ENCODE measurements around the gene RTEL1.
"Not testable (repeated sequence)": the region's sequence is repeated elsewhere in the genome, so short reads cannot be mapped to it uniquely, and the experiment has no call there.

Gene RTEL1

DNA sequence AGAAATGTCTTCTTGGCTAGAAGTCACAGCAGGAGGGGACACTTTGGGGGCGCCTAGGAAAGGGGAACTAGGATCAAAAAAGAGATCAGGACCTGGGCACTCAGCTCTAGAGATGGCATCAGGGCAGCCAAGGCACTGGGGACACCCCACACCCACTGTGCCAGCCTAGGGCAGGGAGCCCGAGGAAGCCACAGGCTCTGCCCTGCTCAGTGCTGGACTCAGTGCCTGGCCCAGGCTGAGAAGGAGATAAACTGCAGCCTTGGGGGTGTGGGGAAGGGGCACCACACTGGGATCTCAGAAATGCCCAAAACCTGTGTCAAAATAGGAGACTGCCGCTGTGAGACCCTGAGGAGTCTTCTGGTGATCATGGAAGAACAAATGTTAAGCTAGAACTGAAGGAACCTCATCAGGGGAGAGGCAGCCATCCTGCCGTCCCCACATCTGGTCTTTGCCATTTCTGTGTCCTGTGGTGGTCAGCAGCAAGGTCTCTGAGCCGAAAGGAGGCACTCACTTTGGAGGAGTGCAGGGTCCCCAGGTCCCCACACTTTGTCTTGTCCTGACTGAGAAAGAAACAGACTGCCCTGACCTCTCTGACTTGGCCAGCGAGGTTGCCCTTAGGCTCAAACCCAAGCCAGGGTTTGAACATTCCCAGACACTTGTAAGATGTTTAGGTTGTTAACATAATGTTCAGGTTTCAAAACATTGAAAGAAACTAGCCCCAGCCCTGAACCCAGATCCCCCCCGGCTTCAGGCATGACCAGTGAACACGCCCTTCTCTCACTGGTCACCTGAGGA, 47.3 kb downstream of the RTEL1 start:
- Histone ChIP-seq H3K9ac (ENCODE audit: low read depth, low read length) (no peak overlapping the region), H3K36me3 (ENCODE audit: insufficient read depth, low read length) (peaks cover 11% of the 10 kb centered on the region), H3K4me1 (ENCODE audit: insufficient read depth, low read length) (0 out of 2 replicates have a peak, but pooled peaks cover 5% of the 10 kb centered on the region), H3K9me3 (ENCODE audit: control insufficient read depth, insufficient read depth, low read length) (no peaks in the 10 kb centered on the region)

DNA sequence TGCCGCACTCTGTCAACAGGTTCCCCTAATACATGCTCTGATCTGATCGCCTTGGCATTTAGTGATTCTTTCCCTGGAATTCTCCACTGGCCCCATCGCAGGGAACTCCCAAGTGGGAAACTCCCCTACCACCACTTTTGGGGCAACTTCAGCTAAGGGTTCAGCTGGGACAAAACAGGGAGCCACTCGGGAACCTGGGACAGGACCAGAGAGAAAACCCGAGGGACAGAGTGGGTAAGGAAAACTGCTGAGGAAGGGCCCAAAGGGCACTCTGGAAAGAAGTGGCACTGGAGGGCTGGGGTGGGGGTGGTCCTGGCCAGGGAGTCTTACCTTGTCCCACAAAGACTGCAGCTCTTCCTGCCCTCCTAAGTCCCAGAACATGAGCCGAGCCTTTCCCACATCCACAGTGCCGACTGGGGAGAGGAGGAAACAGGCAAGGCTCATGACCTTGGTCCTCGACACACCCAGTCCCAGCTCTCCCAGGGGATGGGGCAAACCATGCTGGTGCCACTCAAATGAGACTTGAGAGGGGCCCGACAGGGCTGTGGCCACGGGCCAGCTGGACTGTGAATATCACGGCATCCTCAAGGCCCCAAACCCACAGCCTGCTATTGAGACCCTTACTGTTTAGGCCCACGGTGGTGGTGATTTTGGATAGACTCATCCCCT, 48.0 kb downstream of the RTEL1 start:
- Histone ChIP-seq H3K36me3 (ENCODE audit: insufficient read depth, low read length) (peaks cover 14% of the 10 kb centered on the region), H3K9ac (ENCODE audit: low read depth, low read length) (peak overlapping the region; percentile 80; the same call in 1 of the 2 replicates), H3K9me3 (ENCODE audit: control insufficient read depth, insufficient read depth, low read length) (no peaks in the 10 kb centered on the region)

DNA sequence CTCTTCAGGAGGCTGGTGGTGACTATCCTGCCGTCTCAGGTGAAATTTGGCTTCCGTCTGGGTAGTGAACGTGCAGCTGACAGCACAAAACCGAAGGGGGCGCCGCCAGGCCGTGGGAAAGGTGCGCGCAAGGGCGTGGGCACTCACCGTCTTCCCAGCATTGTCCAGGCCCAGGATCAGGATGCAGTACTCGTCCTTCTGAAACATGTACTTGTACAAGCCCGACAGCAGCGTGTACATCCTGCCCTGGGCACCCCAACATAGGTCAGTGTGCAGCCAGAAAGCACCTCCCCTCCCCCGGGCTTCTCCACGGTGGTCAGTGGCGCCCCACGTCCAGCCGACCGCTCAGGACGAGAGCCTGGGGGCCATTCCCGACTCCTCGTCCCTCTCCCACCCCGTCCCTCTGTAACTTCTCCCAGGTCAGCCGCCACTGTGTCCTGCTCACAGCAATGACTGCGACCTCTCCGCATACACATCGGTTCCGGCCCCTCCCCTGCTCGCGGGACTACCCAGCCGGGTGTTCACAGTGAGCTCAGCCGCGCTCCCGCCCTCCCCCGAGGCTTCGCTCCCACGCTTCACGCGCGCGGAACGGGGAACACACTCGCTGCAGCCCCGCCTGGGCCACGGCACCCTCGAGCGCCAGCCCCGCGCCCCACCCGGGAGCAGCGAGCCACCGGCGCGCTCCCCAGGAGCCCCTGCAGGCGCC, 48.9 kb downstream of the RTEL1 start:
- H3K4me1 ChIP-seq (ENCODE audit: insufficient read depth, low read length): 0 out of 2 replicates have a peak, but pooled peaks cover 5% of the 10 kb centered on the region
- H3K9me3 ChIP-seq (ENCODE audit: control insufficient read depth, insufficient read depth, low read length): no peaks in the 10 kb centered on the region
- H3K36me3 ChIP-seq (ENCODE audit: insufficient read depth, low read length): peaks cover 18% of the 10 kb centered on the region
- H3K9ac ChIP-seq (ENCODE audit: low read depth, low read length): peak overlapping the region; percentile 80

More for the DNA sequence above, 48.0 kb downstream of the RTEL1 start:
- H3K4me1 ChIP-seq (ENCODE audit: insufficient read depth, low read length): 0 out of 2 replicates have a peak, but pooled peaks cover 5% of the 10 kb centered on the region

DNA sequence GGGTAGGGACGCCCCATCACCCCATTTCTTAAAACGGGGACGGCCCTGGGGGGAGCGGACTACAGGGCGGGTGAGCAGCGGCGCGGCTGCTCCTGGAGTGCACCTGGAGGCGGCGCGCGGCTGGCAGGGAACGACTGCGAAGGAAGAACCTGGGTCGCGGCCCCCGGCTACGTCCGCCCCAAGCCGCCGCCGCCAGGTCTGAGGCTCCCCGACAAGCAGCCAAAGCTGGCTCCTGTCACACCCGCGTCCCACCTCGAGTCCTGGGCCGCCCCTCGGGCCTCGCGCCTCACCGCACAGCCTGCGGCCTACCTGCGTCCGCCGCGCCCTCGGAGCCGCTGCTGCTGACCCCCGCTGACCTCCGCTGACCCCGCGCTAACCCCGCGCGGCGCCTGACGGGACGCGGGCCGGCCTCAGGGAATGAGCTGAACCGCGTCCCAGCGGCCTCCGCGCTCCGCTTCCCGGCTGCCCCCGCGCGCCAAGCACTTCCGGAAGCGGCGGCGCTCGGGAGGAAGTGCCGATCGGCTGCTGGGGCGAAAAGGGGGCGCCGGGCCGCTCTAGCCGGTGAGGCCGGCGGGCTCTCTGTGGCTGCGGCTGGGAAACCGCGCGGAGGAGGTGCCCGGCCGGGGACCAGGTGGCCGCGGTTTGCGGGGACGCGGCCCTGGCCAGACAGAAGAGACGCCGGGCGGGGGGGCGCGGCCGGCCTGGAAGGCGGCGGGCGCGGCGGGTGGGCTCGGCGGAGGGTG, 49.6 kb downstream of the RTEL1 start, which contains the start of the genes ARFRP1 and ZGPAT:
Gene ARFRP1 (minus strand): TSS at position 419 of the 743 bp plus-strand sequence. CDS start 885 bp downstream, outside the sequence.
Gene ZGPAT (plus strand): TSS at position 482 of the 743 bp plus-strand sequence. CDS start 542 bp downstream, outside the sequence.
- Histone ChIP-seq H3K36me3 (ENCODE audit: insufficient read depth, low read length) (peaks cover 25% of the 10 kb centered on the region), H3K4me1 (ENCODE audit: insufficient read depth, low read length) (0 out of 2 replicates have a peak, but pooled peaks cover 5% of the 10 kb centered on the region), H3K9ac (ENCODE audit: low read depth, low read length) (peak within 1 kb of the TSS; percentile 80), H3K9me3 (ENCODE audit: control insufficient read depth, insufficient read depth, low read length) (no peaks in the 10 kb centered on the region)

DNA sequence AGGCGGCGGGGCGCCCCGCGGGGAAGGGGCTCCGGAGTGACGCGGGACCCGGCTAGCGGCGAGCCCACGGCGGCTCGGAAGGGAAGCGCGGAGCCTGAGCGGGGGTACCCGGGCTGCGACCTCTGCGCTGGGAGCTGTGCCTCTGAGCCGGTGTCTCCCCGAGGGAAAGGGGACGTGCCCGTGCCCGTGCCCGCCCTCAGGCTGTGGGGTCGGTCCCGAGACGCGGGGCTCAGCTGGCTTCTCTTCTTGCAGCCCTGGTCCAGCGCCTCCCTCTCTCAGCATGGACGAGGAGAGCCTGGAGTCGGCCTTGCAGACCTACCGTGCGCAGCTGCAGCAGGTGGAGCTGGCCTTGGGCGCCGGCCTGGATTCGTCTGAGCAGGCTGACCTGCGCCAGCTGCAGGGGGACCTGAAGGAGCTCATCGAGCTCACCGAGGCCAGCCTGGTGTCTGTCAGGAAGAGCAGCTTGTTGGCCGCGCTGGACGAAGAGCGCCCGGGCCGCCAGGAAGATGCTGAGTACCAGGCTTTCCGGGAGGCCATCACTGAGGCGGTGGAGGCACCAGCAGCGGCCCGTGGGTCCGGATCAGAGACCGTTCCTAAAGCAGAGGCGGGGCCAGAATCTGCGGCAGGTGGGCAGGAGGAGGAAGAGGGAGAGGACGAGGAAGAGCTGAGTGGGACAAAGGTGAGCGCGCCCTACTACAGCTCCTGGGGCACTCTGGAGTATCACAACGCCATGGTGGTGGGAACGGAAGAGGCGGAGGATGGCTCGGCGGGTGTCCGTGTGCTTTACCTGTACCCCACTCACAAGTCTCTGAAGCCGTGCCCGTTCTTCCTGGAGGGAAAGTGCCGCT, 50.4 kb downstream of the RTEL1 start:
- Histone ChIP-seq H3K9me3 (ENCODE audit: control insufficient read depth, insufficient read depth, low read length) (no peaks in the 10 kb centered on the region), H3K9ac (ENCODE audit: low read depth, low read length) (peak overlapping the region; percentile 80), H3K4me1 (ENCODE audit: insufficient read depth, low read length) (0 out of 2 replicates have a peak, but pooled peaks cover 5% of the 10 kb centered on the region), H3K36me3 (ENCODE audit: insufficient read depth, low read length) (peaks cover 27% of the 10 kb centered on the region)

DNA sequence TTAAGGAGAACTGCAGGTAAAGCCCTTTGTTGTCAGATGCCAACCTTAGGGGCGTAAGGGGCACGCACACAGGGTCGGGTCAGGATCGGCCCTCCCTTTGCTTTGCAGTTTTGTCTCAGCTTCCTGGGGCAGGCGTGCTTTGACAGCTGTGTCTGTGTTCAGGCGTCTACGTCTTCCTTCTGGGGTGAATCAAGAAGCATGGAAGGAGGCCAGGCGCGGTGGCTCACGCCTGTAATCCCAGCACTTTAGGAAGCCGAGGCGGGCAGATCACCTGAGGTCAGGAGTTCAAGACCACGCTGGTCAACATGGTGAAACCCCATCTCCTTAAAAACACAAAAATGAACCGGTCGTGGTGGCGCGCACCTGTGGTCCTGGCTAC, 51.0 kb downstream of the RTEL1 start:
- peaks cover 27% of the 10 kb centered on the region for H3K36me3 ChIP-seq (ENCODE audit: insufficient read depth, low read length)
- 0 out of 2 replicates have a peak, but pooled peaks cover 5% of the 10 kb centered on the region for H3K4me1 ChIP-seq (ENCODE audit: insufficient read depth, low read length)
- H3K9ac ChIP-seq (ENCODE audit: low read depth, low read length): no peak overlapping the region
- H3K9me3 ChIP-seq (ENCODE audit: control insufficient read depth, insufficient read depth, low read length): no peaks in the 10 kb centered on the region

DNA sequence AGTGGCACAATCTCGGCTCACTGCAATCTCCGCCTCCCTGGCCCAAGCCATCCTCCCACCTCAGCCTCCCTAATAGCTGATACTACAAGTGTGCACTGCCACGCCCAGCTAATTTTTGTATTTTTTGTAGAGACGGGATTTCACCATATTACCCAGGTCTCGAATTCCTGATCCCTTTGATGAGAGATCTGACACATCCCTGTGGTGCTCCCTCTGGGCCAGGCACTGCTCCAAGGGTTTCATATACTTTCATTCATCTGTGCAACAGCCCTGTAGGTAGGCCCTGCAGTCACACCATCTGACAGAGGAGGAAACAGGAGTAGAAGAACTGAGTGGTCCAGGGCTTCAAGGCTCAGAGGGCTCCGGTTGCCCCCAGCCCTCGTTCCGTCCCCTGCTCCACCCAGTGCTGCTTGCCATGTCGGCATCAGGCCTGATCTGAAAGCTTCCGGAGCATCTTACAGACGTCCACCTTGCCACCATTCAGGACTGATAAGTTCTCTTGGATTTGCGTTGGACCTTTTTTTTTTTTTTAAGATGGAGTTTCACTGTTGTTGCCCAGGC, 53.1 kb downstream of the RTEL1 start:
- H3K9me3 ChIP-seq (ENCODE audit: control insufficient read depth, insufficient read depth, low read length): no peaks in the 10 kb centered on the region
- H3K36me3 ChIP-seq (ENCODE audit: insufficient read depth, low read length): peaks cover 27% of the 10 kb centered on the region
- H3K4me1 ChIP-seq (ENCODE audit: insufficient read depth, low read length): 0 out of 2 replicates have a peak, but pooled peaks cover 5% of the 10 kb centered on the region
- H3K9ac ChIP-seq (ENCODE audit: low read depth, low read length): no peak overlapping the region

DNA sequence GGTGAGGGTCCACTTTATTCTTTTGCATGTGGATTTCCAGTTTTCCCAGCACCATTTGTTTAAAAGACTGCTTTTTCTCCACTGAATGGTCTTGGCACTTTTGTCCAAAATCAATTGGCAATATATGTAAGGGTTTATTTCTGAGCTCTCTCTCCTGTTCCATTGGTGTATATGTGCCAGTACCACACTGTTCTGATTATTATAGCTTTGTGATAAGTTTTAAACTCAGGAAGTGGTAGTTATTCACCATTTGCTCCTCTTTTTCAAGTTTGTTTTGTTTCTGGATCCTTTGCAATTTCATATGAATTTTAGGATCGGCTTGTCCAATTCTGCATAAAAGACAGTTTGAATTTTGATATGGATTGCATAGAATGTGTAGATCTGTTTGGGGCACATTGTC, 54.1 kb downstream of the RTEL1 start:
- H3K9me3 ChIP-seq (ENCODE audit: control insufficient read depth, insufficient read depth, low read length): no peaks in the 10 kb centered on the region
- no peaks in the 10 kb centered on the region for H3K4me1 ChIP-seq (ENCODE audit: insufficient read depth, low read length)
- peaks cover 27% of the 10 kb centered on the region for H3K36me3 ChIP-seq (ENCODE audit: insufficient read depth, low read length)
- no peak overlapping the region for H3K9ac ChIP-seq (ENCODE audit: low read depth, low read length)

DNA sequence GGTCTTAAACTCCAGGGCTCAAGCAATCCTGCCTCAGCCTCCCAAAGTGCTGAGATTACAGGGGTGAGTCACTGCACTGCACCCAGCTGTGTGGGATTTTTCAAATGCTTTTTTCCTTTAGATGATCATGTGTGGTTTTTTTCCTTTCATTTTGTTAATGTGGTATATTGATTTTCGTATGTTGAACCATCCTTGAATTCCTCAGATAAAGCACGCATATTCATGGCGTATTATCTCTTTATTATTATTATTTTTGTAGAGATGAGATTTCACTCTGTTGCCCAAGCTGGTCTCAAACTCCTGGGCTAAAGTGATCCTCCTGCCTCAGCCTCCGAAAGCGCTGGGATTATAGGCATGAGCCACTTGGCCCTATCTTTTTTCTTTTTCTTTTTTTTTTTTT, 56.7 kb downstream of the RTEL1 start:
- Histone ChIP-seq H3K36me3 (ENCODE audit: insufficient read depth, low read length) (peaks cover 23% of the 10 kb centered on the region), H3K4me1 (ENCODE audit: insufficient read depth, low read length) (no peaks in the 10 kb centered on the region), H3K9me3 (ENCODE audit: control insufficient read depth, insufficient read depth, low read length) (no peaks in the 10 kb centered on the region), H3K9ac (ENCODE audit: low read depth, low read length) (no peak overlapping the region)

DNA sequence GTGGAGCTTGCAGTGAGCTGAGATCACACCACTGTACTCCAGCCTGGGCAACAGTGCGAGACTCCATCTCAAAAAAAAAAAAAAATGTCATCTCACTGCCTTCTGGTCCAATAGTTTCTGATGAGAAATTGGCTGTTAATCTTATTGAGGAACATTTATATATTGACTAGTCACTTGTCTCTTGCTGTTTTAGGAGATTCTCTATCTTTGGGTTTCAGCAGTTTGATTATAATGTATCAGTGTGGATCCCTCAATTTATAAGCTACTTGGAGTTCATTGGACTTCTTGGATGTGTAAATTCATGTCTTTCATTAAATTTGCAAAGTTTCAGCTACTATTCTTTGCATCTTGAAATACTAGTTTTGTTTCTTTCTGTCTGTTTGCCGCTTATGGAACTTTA, 60.9 kb downstream of the RTEL1 start:
- H3K9ac ChIP-seq (ENCODE audit: low read depth, low read length): no peak overlapping the region
- H3K4me1 ChIP-seq (ENCODE audit: insufficient read depth, low read length): no peaks in the 10 kb centered on the region
- H3K9me3 ChIP-seq (ENCODE audit: control insufficient read depth, insufficient read depth, low read length): no peaks in the 10 kb centered on the region
- peaks cover 7% of the 10 kb centered on the region; the same call in 1 of the 2 replicates for H3K36me3 ChIP-seq (ENCODE audit: insufficient read depth, low read length)

DNA sequence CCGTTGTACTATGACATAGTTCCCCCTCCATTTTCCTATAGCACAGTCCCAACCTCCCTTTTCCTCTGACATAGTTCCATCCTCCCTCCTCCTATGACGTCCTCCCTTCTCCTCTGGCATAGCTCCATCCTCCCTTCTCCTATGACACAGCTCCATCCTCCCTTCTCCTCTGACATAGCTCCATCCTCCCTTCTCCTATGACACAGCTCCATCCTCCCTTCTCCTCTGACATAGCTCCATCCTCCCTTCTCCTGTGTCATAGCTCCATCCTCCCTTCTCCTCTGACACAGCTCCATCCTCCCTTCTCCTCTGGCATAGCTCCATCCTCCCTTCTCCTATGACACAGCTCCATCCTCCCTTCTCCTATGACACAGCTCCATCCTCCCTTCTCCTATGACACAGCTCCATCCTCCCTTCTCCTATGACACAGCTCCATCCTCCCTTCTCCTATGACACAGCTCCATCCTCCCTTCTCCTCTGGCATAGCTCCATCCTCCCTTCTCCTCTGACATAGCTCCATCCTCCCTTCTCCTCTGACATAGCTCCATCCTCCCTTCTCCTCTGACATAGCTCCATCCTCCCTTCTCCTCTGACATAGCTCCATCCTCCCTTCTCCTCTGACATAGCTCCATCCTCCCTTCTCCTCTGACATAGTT, 65.0 kb downstream of the RTEL1 start:
- not testable (repeated sequence) for H3K36me3 ChIP-seq (ENCODE audit: insufficient read depth, low read length); H3K9ac ChIP-seq (ENCODE audit: low read depth, low read length); H3K9me3 ChIP-seq (ENCODE audit: control insufficient read depth, insufficient read depth, low read length); H3K4me1 ChIP-seq (ENCODE audit: insufficient read depth, low read length)

DNA sequence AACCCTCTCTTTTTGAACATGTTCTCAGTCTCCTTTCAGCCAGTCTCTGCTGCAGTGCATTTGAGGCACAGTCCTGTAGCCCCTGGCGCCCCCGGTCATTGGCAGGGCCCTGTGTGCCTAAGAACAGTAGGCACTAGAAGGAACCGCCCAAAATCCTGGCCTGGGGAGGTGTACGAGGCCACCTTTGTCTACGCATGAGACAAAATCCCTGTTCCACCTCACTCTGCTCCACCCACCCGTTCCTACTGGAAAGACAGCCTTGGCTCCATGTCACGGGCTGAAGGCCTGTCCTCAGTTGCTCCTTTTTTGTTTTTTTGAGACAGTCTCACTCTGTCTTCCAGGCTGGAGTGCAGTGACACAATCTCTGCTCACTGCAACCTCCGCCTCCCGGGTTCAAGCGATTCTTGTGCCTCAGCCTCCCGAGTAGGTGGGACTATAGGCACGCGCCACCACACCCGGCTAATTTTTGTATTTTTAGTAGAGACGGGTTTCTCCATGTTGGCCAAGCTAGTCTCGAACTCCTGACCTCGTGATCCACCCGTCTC, 72.1 kb downstream of the RTEL1 start:
- not testable (repeated sequence) for H3K9ac ChIP-seq (ENCODE audit: low read depth, low read length); H3K9me3 ChIP-seq (ENCODE audit: control insufficient read depth, insufficient read depth, low read length); H3K36me3 ChIP-seq (ENCODE audit: insufficient read depth, low read length); H3K4me1 ChIP-seq (ENCODE audit: insufficient read depth, low read length)

Data from ES-I3 (cell line).